Neural cell (in vitro differentiated cells): ENCODE data around the gene RBM8A. TPM values are rescaled to one million over a fixed set of nuclear protein-coding genes. Genes with fewer than 3 reads are reported as not detected.

Source experiments
- H2AFZ ChIP-seq: fragments of 200-600, 300-800 bp; sonication (generic), shearing (Covaris generic); 2 replicates; pipeline ENCODE4 v1.6.0; 2014; ENCODE audit warnings: low read depth, mild to moderate bottlenecking, antibody characterized with exemption, low read length, moderate library complexity
- H3F3A ChIP-seq: fragments of 200-600 bp; shearing (Covaris generic); 2 replicates; pipeline ENCODE4 v1.6.1; 2016; ENCODE audit warnings: mild to moderate bottlenecking, moderate library complexity, mixed read lengths, antibody characterized with exemption, low read length; ENCODE audit not compliant: insufficient read depth, poor library complexity, severe bottlenecking
- H3K27ac ChIP-seq: fragments of 200-600, 300-800 bp; sonication (generic), shearing (Covaris generic); 2 replicates; pipeline ENCODE4 v1.5.1; 2014; ENCODE audit warnings: mild to moderate bottlenecking, low read length, moderate library complexity
- H3K27me3 ChIP-seq: fragments of 300-800, 200-600 bp; sonication (generic), shearing (Covaris generic); 2 replicates; pipeline ENCODE4 v1.6.0; 2014; ENCODE audit warnings: mild to moderate bottlenecking, low read depth, low read length, moderate library complexity; ENCODE audit not compliant: insufficient read depth
- H3K36me3 ChIP-seq: fragments of 300-800, 200-600 bp; sonication (generic), shearing (Covaris generic); 2 replicates; pipeline ENCODE4 v1.5.1; 2014; ENCODE audit warnings: mild to moderate bottlenecking, antibody characterized with exemption, low read length, moderate library complexity; ENCODE audit not compliant: insufficient read depth
- H3K4me2 ChIP-seq: fragments of 300-800, 200-600 bp; sonication (generic), shearing (Covaris generic); 2 replicates; pipeline ENCODE4 v1.6.0; 2014; ENCODE audit warnings: mild to moderate bottlenecking, low read length
- H3K4me3 ChIP-seq: fragments of 300-800, 200-600 bp; sonication (generic), shearing (Covaris generic); 2 replicates; pipeline ENCODE4 v1.5.1; 2014; ENCODE audit warnings: mild to moderate bottlenecking, low read length, moderate library complexity
- H3K79me2 ChIP-seq: fragments of 200-600 bp; shearing (Covaris generic); replicated peaks from 2 replicates; pipeline ENCODE4 v1.6.0; 2014; ENCODE audit warnings: mild to moderate bottlenecking, low read length, moderate library complexity; ENCODE audit not compliant: insufficient read depth
- H3K9ac ChIP-seq: fragments of 300-800, 200-600 bp; sonication (generic), shearing (Covaris generic); 2 replicates; pipeline ENCODE4 v1.6.1; 2016; ENCODE audit warnings: mild to moderate bottlenecking, low read length, mixed read lengths
- H3K9me2 ChIP-seq: fragments of 200-600 bp; shearing (Covaris generic); 2 replicates; pipeline ENCODE4 v1.6.1; 2016; ENCODE audit warnings: mild to moderate bottlenecking, low read length, mixed read lengths; ENCODE audit not compliant: insufficient read depth
- H3K9me3 ChIP-seq: fragments of 200-600, 300-800 bp; sonication (generic), shearing (Covaris generic); 2 replicates; pipeline ENCODE4 v1.6.1; 2016; ENCODE audit warnings: mild to moderate bottlenecking, mixed run types, low read length, moderate library complexity, mixed read lengths
- H4K20me1 ChIP-seq: fragments of 200-600 bp; shearing (Covaris generic); 2 replicates; pipeline ENCODE4 v1.6.1; 2016; ENCODE audit warnings: mild to moderate bottlenecking, mixed run types; ENCODE audit not compliant: insufficient read depth
- EP300 ChIP-seq: fragments of 450-650 bp; conservative IDR thresholded peaks from 2 replicates; pipeline ENCODE4 v1.6.1; 2014; ENCODE audit warnings: antibody characterized with exemption, mild to moderate bottlenecking, moderate library complexity; ENCODE audit not compliant: poor library complexity, severe bottlenecking
- EZH2 ChIP-seq: fragments of 200-600, 300-800 bp; shearing (Covaris generic), sonication (generic); IDR thresholded peaks from 2 replicates; pipeline ENCODE4 v1.6.1; 2014; ENCODE audit warnings: antibody characterized with exemption, low read length, borderline replicate concordance, mild to moderate bottlenecking; ENCODE audit not compliant: insufficient read depth, poor library complexity, severe bottlenecking
- MXI1 ChIP-seq: fragments of 450-650 bp; conservative IDR thresholded peaks from 2 replicates; pipeline ENCODE4 v1.6.1; 2014; ENCODE audit warnings: antibody characterized with exemption, mild to moderate bottlenecking; ENCODE audit not compliant: poor library complexity, severe bottlenecking
- POLR2AphosphoS5 ChIP-seq: IDR thresholded peaks from 2 replicates; pipeline ENCODE4 v1.6.1; 2012
- RAD21 ChIP-seq: fragments of 450-650 bp; conservative IDR thresholded peaks from 2 replicates; pipeline ENCODE4 v1.6.1; 2014; ENCODE audit warnings: antibody characterized with exemption, mild to moderate bottlenecking, moderate library complexity
- REST ChIP-seq: IDR thresholded peaks from 2 replicates; pipeline ENCODE4 v1.6.1; 2012; ENCODE audit warnings: borderline replicate concordance
- SMC3 ChIP-seq: fragments of 450-650 bp; conservative IDR thresholded peaks from 2 replicates; pipeline ENCODE4 v1.6.1; 2014; ENCODE audit warnings: antibody characterized with exemption, mild to moderate bottlenecking, moderate library complexity; ENCODE audit not compliant: poor library complexity
- TAF1 ChIP-seq: IDR thresholded peaks from 2 replicates; pipeline ENCODE4 v1.6.1; 2012; ENCODE audit warnings: low read depth
- polyA plus RNA-seq: library from polyadenylated mRNA; depleted of rRNA; stranded (reverse); fragments of >200 nt; gene quantifications from 2 replicates; pipeline ENCODE4 v1.2.3, GENCODE V29; 2014
- TF ChIP-seq, protein P1 (sequence below): fragments of 450-650 bp; IDR thresholded peaks from 2 replicates; pipeline ENCODE4 v1.5.1; 2014; ENCODE audit warnings: antibody characterized with exemption, mild to moderate bottlenecking, moderate library complexity; ENCODE audit not compliant: poor library complexity, severe bottlenecking

Gene RBM8A
- polyA plus RNA-seq, 1 donor from 2014 or later, result 366 TPM

DNA sequence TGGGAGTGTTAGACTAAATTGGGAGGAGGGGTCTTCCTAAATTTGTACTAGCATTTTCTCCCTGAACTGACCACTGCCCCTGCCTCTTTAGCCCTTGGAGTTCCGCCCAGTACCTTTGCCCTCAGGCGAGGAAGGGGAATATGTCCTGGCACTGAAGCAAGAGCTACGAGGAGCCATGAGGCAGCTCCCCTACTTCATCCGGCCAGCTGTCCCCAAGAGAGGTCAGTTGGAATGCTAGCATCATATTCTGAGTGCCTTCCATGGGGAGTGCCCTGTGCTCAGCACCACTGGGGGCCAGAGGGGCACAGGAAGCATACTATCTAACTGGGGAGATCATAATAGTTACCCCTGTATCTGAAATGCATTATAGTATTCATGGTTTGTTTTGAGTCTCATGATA, 47.9 kb upstream of the RBM8A start:
- TF ChIP-seq TAF1, result no peak
- TF ChIP-seq SMC3, result no peak
- TF ChIP-seq POLR2AphosphoS5, result no peak
- TF ChIP-seq EP300, result no peak
- no peak for TF ChIP-seq REST
- TF ChIP-seq, protein P1, sequence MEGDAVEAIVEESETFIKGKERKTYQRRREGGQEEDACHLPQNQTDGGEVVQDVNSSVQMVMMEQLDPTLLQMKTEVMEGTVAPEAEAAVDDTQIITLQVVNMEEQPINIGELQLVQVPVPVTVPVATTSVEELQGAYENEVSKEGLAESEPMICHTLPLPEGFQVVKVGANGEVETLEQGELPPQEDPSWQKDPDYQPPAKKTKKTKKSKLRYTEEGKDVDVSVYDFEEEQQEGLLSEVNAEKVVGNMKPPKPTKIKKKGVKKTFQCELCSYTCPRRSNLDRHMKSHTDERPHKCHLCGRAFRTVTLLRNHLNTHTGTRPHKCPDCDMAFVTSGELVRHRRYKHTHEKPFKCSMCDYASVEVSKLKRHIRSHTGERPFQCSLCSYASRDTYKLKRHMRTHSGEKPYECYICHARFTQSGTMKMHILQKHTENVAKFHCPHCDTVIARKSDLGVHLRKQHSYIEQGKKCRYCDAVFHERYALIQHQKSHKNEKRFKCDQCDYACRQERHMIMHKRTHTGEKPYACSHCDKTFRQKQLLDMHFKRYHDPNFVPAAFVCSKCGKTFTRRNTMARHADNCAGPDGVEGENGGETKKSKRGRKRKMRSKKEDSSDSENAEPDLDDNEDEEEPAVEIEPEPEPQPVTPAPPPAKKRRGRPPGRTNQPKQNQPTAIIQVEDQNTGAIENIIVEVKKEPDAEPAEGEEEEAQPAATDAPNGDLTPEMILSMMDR, result no peak
- TF ChIP-seq RAD21, result no peak
- TF ChIP-seq EZH2, result no peak
- no peak for TF ChIP-seq MXI1
- no peak overlapping the region for H3K9ac ChIP-seq

DNA sequence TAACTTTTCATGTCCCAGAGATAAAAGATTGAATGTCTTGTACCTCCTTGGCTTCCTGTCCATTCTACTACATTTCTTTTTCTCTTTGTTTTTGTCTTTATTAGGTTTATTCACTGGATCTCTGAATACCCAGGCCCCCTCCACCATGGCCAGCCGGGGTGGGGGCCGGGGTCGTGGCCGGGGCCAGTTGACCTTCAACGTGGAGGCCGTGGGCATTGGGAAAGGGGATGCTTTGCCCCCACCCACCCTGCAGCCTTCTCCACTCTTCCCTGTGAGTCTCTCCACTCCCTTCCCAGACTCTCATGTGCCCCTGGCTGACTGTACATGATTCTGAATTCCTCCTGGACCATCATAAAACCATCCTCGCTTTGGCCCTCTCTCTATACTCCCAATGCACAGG, 47.4 kb upstream of the RBM8A start:
- H2AFZ ChIP-seq, result no peak overlapping the region
- no peak overlapping the region for H3K27ac ChIP-seq
- H3K9me2 ChIP-seq, result no peaks in the 10 kb centered on the region
- TF ChIP-seq POLR2AphosphoS5 (no peak), SMC3 (no peak), REST (no peak), MXI1 (no peak)
- H3K9me3 ChIP-seq, result no peaks in the 10 kb centered on the region
- no peaks in the 10 kb centered on the region for H3F3A ChIP-seq
- no peaks in the 10 kb centered on the region for H3K79me2 ChIP-seq
- no peaks in the 10 kb centered on the region for H4K20me1 ChIP-seq
- no peak overlapping the region for H3K4me3 ChIP-seq
- no peak overlapping the region for H3K9ac ChIP-seq
- H3K4me2 ChIP-seq, result no peak overlapping the region
- no peaks in the 10 kb centered on the region for H3K27me3 ChIP-seq
- H3K36me3 ChIP-seq, result no peaks in the 10 kb centered on the region

More for the DNA sequence above, 47.9 kb upstream of the RBM8A start:
- Histone ChIP-seq H4K20me1 (no peaks in the 10 kb centered on the region), H3K27me3 (no peaks in the 10 kb centered on the region), H3K79me2 (no peaks in the 10 kb centered on the region), H2AFZ (no peak overlapping the region), H3K9me3 (no peaks in the 10 kb centered on the region), H3K4me2 (no peak overlapping the region), H3K36me3 (no peaks in the 10 kb centered on the region), H3K27ac (no peak overlapping the region), H3F3A (no peaks in the 10 kb centered on the region), H3K4me3 (no peak overlapping the region), H3K9me2 (no peaks in the 10 kb centered on the region)
